Measurements from ENCODE around the gene GATB. TPM values are rescaled to one million over a fixed set of nuclear protein-coding genes. Genes with fewer than 3 reads are reported as not detected.

GATB gene
- total and polyA plus RNA-seq, 2 experiments from 2014 or later, result 17.7 to 18.9 TPM

DNA sequence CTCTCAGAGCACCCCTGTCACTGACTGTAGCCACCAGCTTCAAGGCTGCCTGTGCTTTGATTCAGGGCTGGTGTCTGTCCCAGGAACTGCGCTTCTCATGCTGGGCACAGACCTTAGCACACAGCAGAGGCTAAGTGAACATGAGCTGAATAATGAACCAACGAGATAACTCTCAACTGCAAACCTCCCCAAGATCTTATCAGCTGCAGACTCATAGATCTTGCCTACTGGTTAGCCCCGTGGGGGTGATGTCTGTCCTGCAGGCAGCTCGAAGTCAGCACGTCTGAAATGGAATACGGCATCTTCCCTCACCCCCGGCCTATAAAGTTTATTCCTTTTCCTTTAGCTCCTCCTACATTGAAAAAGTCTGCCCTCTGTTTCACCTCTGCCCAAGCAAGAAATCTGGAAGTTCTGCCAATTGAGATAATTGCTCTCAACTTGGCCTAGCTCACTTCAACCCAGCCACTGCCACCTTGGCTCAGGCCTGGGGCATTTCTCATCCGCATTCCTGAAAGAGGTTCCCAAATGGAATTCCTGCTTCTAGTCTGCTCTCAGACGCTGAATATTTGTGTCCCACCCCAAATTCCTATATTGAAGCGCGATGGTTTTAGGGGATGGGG lies 73.7 kb downstream of the GATB start:
- H4K20me1 ChIP-seq (replicated peaks; ENCODE audit: insufficient read depth), result no peaks in the 10 kb centered on the region
- no peak for ATAC-seq
- Mint-ChIP-seq H3K27ac (no peak overlapping the region), H3K4me3 (no peak overlapping the region), H3K36me3 (ENCODE audit: low read depth) (peaks cover 36% of the 10 kb centered on the region), H3K9me3 (peaks cover 8% of the 10 kb centered on the region; the same call in 2 of the 3 replicates), H3K27me3 (ENCODE audit: insufficient read depth, low read depth, poor library complexity) (peaks cover 5% of the 10 kb centered on the region), H3K4me1 (peaks cover 5% of the 10 kb centered on the region)
- TF ChIP-seq EZH2 (IDR thresholded peaks at IDR 0.05; ENCODE audit: low read depth, unreplicated experiment) (no peak), JUNB (IDR thresholded peaks at IDR 0.05; ENCODE audit: unreplicated experiment) (no peak), EZH2phosphoT487 (IDR thresholded peaks at IDR 0.05; ENCODE audit: unreplicated experiment) (no peak), ZNF331 (CRISPR knock-in tag; IDR thresholded peaks at IDR 0.05; ENCODE audit: low read depth) (no peak), CREB1 (CRISPR knock-in tag; IDR thresholded peaks at IDR 0.05; ENCODE audit: low read depth) (no peak), POLR2AphosphoS5 (IDR thresholded peaks at IDR 0.05; ENCODE audit: low read depth) (no peak), STAT1 (IDR thresholded peaks at IDR 0.05; ENCODE audit: unreplicated experiment) (no peak)
- TF ChIP-seq, protein P1, sequence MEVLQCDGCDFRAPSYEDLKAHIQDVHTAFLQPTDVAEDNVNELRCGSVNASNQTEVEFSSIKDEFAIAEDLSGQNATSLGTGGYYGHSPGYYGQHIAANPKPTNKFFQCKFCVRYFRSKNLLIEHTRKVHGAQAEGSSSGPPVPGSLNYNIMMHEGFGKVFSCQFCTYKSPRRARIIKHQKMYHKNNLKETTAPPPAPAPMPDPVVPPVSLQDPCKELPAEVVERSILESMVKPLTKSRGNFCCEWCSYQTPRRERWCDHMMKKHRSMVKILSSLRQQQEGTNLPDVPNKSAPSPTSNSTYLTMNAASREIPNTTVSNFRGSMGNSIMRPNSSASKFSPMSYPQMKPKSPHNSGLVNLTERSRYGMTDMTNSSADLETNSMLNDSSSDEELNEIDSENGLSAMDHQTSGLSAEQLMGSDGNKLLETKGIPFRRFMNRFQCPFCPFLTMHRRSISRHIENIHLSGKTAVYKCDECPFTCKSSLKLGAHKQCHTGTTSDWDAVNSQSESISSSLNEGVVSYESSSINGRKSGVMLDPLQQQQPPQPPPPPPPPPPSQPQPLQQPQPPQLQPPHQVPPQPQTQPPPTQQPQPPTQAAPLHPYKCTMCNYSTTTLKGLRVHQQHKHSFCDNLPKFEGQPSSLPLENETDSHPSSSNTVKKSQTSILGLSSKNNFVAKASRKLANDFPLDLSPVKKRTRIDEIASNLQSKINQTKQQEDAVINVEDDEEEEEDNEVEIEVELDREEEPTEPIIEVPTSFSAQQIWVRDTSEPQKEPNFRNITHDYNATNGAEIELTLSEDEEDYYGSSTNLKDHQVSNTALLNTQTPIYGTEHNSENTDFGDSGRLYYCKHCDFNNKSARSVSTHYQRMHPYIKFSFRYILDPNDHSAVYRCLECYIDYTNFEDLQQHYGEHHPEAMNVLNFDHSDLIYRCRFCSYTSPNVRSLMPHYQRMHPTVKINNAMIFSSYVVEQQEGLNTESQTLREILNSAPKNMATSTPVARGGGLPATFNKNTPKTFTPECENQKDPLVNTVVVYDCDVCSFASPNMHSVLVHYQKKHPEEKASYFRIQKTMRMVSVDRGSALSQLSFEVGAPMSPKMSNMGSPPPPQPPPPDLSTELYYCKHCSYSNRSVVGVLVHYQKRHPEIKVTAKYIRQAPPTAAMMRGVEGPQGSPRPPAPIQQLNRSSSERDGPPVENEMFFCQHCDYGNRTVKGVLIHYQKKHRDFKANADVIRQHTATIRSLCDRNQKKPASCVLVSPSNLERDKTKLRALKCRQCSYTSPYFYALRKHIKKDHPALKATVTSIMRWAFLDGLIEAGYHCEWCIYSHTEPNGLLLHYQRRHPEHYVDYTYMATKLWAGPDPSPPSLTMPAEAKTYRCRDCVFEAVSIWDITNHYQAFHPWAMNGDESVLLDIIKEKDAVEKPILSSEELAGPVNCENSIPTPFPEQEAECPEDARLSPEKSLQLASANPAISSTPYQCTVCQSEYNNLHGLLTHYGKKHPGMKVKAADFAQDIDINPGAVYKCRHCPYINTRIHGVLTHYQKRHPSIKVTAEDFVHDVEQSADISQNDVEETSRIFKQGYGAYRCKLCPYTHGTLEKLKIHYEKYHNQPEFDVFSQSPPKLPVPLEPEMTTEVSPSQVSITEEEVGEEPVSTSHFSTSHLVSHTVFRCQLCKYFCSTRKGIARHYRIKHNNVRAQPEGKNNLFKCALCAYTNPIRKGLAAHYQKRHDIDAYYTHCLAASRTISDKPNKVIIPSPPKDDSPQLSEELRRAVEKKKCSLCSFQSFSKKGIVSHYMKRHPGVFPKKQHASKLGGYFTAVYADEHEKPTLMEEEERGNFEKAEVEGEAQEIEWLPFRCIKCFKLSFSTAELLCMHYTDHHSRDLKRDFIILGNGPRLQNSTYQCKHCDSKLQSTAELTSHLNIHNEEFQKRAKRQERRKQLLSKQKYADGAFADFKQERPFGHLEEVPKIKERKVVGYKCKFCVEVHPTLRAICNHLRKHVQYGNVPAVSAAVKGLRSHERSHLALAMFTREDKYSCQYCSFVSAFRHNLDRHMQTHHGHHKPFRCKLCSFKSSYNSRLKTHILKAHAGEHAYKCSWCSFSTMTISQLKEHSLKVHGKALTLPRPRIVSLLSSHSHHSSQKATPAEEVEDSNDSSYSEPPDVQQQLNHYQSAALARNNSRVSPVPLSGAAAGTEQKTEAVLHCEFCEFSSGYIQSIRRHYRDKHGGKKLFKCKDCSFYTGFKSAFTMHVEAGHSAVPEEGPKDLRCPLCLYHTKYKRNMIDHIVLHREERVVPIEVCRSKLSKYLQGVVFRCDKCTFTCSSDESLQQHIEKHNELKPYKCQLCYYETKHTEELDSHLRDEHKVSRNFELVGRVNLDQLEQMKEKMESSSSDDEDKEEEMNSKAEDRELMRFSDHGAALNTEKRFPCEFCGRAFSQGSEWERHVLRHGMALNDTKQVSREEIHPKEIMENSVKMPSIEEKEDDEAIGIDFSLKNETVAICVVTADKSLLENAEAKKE (CRISPR knock-in tag; IDR thresholded peaks at IDR 0.05), result no peak
- TF ChIP-seq, protein P2, sequence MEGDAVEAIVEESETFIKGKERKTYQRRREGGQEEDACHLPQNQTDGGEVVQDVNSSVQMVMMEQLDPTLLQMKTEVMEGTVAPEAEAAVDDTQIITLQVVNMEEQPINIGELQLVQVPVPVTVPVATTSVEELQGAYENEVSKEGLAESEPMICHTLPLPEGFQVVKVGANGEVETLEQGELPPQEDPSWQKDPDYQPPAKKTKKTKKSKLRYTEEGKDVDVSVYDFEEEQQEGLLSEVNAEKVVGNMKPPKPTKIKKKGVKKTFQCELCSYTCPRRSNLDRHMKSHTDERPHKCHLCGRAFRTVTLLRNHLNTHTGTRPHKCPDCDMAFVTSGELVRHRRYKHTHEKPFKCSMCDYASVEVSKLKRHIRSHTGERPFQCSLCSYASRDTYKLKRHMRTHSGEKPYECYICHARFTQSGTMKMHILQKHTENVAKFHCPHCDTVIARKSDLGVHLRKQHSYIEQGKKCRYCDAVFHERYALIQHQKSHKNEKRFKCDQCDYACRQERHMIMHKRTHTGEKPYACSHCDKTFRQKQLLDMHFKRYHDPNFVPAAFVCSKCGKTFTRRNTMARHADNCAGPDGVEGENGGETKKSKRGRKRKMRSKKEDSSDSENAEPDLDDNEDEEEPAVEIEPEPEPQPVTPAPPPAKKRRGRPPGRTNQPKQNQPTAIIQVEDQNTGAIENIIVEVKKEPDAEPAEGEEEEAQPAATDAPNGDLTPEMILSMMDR (conservative IDR thresholded peaks at IDR 0.05; ENCODE audit: low read depth in 2 of 2), result no peak
- TF ChIP-seq, protein P3, sequence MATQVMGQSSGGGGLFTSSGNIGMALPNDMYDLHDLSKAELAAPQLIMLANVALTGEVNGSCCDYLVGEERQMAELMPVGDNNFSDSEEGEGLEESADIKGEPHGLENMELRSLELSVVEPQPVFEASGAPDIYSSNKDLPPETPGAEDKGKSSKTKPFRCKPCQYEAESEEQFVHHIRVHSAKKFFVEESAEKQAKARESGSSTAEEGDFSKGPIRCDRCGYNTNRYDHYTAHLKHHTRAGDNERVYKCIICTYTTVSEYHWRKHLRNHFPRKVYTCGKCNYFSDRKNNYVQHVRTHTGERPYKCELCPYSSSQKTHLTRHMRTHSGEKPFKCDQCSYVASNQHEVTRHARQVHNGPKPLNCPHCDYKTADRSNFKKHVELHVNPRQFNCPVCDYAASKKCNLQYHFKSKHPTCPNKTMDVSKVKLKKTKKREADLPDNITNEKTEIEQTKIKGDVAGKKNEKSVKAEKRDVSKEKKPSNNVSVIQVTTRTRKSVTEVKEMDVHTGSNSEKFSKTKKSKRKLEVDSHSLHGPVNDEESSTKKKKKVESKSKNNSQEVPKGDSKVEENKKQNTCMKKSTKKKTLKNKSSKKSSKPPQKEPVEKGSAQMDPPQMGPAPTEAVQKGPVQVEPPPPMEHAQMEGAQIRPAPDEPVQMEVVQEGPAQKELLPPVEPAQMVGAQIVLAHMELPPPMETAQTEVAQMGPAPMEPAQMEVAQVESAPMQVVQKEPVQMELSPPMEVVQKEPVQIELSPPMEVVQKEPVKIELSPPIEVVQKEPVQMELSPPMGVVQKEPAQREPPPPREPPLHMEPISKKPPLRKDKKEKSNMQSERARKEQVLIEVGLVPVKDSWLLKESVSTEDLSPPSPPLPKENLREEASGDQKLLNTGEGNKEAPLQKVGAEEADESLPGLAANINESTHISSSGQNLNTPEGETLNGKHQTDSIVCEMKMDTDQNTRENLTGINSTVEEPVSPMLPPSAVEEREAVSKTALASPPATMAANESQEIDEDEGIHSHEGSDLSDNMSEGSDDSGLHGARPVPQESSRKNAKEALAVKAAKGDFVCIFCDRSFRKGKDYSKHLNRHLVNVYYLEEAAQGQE (IDR thresholded peaks at IDR 0.05; ENCODE audit: unreplicated experiment), result no peak
- TF ChIP-seq, protein P4, sequence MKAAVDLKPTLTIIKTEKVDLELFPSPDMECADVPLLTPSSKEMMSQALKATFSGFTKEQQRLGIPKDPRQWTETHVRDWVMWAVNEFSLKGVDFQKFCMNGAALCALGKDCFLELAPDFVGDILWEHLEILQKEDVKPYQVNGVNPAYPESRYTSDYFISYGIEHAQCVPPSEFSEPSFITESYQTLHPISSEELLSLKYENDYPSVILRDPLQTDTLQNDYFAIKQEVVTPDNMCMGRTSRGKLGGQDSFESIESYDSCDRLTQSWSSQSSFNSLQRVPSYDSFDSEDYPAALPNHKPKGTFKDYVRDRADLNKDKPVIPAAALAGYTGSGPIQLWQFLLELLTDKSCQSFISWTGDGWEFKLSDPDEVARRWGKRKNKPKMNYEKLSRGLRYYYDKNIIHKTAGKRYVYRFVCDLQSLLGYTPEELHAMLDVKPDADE (IDR thresholded peaks at IDR 0.05), result no peak
- no peak overlapping the region for H3K27ac ChIP-seq (ENCODE audit: low read depth)
- no peak overlapping the region for H2AFZ ChIP-seq
- H3K4me2 ChIP-seq, result no peak overlapping the region
- H3K9me2 ChIP-seq (ENCODE audit: insufficient read depth), result no peaks in the 10 kb centered on the region
- H3K79me2 ChIP-seq (replicated peaks; ENCODE audit: insufficient read depth), result no peaks in the 10 kb centered on the region
- H3K27me3 ChIP-seq (ENCODE audit: insufficient read depth), result no peaks in the 10 kb centered on the region
- no peaks in the 10 kb centered on the region for H3K36me3 ChIP-seq (ENCODE audit: insufficient read depth)
- no peaks in the 10 kb centered on the region for H3F3A ChIP-seq (replicated peaks; ENCODE audit: low read depth)
- H3K4me1 ChIP-seq (ENCODE audit: insufficient read depth), result peaks cover 6% of the 10 kb centered on the region; the same call in 1 of the 2 replicates
- peak; percentile 21 for DNase-seq (ENCODE audit: low spot score)
- H3K4me3 ChIP-seq, result no peak overlapping the region
